ENCODE measurements around the gene TBC1D9B.

- no peak for TF ChIP-seq CTCF (IDR thresholded peaks at IDR 0.05)
- no peak for TF ChIP-seq POLR2A (IDR thresholded peaks at IDR 0.05)
Observed at GRCh38 chr5:179867079-179867465, 40.6 kb downstream of the TBC1D9B start.
